Osteocyte (in vitro differentiated cells): ENCODE measurements around the gene RELB. TPM values are rescaled to one million over a fixed set of nuclear protein-coding genes. Genes with fewer than 3 reads are reported as not detected.
"Not testable (repeated sequence)": the region's sequence is repeated elsewhere in the genome, so short reads cannot be mapped to it uniquely, and the experiment has no call there.

ENCODE experiments used
- DNase-seq: peaks from one replicate; pipeline ENCODE4 v3.0.0; 2021; ENCODE audit warnings: mixed read lengths; ENCODE audit not compliant: unreplicated experiment; ENCODE audit errors: extremely low spot score
- H3K27ac Mint-ChIP-seq: one replicate; pipeline ENCODE4 v1.8.0; 2021; ENCODE audit warnings: mild to moderate bottlenecking, mixed read lengths; ENCODE audit not compliant: unreplicated experiment
- H3K27me3 Mint-ChIP-seq: one replicate; pipeline ENCODE4 v1.8.0; 2021; ENCODE audit warnings: mixed read lengths; ENCODE audit not compliant: unreplicated experiment
- H3K36me3 Mint-ChIP-seq: one replicate; pipeline ENCODE4 v1.8.0; 2021; ENCODE audit warnings: mixed read lengths; ENCODE audit not compliant: unreplicated experiment
- H3K4me1 Mint-ChIP-seq: one replicate; pipeline ENCODE4 v1.8.0; 2021; ENCODE audit warnings: mixed read lengths; ENCODE audit not compliant: unreplicated experiment
- H3K4me3 Mint-ChIP-seq: one replicate; pipeline ENCODE4 v1.8.0; 2021; ENCODE audit warnings: mild to moderate bottlenecking, moderate library complexity, mixed read lengths; ENCODE audit not compliant: unreplicated experiment
- H3K9me3 Mint-ChIP-seq: one replicate; pipeline ENCODE4 v1.8.0; 2021; ENCODE audit warnings: mixed read lengths; ENCODE audit not compliant: unreplicated experiment
- CTCF ChIP-seq: fragments of 200-600 bp; sonication (generic); IDR thresholded peaks from 2 replicates; pipeline ENCODE4 v1.5.0; 2021; ENCODE audit warnings: antibody characterized with exemption, mild to moderate bottlenecking, moderate library complexity
- total RNA-seq: library from RNA; stranded (reverse); gene quantifications from 2 replicates; pipeline ENCODE4 v1.2.1, GENCODE V29; 2021

The RELB gene
- total RNA-seq, 1 donor from 2014 or later = 15.1 TPM

GRCh38 chr19:44990966-44991365 is 10.3 kb upstream of the RELB start:
- H3K27ac Mint-ChIP-seq = no peak overlapping the region
- DNase-seq = no peak
- H3K4me3 Mint-ChIP-seq = no peak overlapping the region
- no peak for TF ChIP-seq CTCF
- H3K4me1 Mint-ChIP-seq = no peaks in the 10 kb centered on the region
- H3K36me3 Mint-ChIP-seq = peaks cover 21% of the 10 kb centered on the region
- H3K27me3 Mint-ChIP-seq = no peaks in the 10 kb centered on the region
- no peaks in the 10 kb centered on the region for H3K9me3 Mint-ChIP-seq

GRCh38 chr19:44992336-44993163 is 8.7 kb upstream of the RELB start:
- H3K9me3 Mint-ChIP-seq = no peaks in the 10 kb centered on the region
- no peaks in the 10 kb centered on the region for H3K27me3 Mint-ChIP-seq
- no peaks in the 10 kb centered on the region for H3K4me1 Mint-ChIP-seq
- no peak overlapping the region for H3K4me3 Mint-ChIP-seq
- H3K36me3 Mint-ChIP-seq = peaks cover 13% of the 10 kb centered on the region
- H3K27ac Mint-ChIP-seq = no peak overlapping the region
- no peak for DNase-seq
- TF ChIP-seq CTCF = no peak

GRCh38 chr19:44993526-44993925 is 7.7 kb upstream of the RELB start:
- Mint-ChIP-seq H3K4me1 (no peaks in the 10 kb centered on the region), H3K27me3 (no peaks in the 10 kb centered on the region), H3K4me3 (no peak overlapping the region), H3K27ac (no peak overlapping the region), H3K9me3 (no peaks in the 10 kb centered on the region), H3K36me3 (peaks cover 10% of the 10 kb centered on the region)
- no peak for DNase-seq
- TF ChIP-seq CTCF = no peak

GRCh38 chr19:44993926-44994537 is 7.2 kb upstream of the RELB start:
- no peak for TF ChIP-seq CTCF
- DNase-seq = no peak
- Mint-ChIP-seq H3K9me3 (no peaks in the 10 kb centered on the region), H3K4me1 (no peaks in the 10 kb centered on the region), H3K27ac (no peak overlapping the region), H3K36me3 (peaks cover 7% of the 10 kb centered on the region), H3K4me3 (no peak overlapping the region), H3K27me3 (no peaks in the 10 kb centered on the region)

GRCh38 chr19:44998025-44998424 is 3.2 kb upstream of the RELB start:
- Mint-ChIP-seq H3K36me3 (no peaks in the 10 kb centered on the region), H3K27me3 (no peaks in the 10 kb centered on the region), H3K27ac (no peak overlapping the region), H3K4me1 (peaks cover 6% of the 10 kb centered on the region), H3K4me3 (no peak overlapping the region), H3K9me3 (no peaks in the 10 kb centered on the region)
- TF ChIP-seq CTCF = no peak
- no peak for DNase-seq

- H3K4me3 Mint-ChIP-seq = peak overlapping the region; percentile 14
- not testable (repeated sequence) for DNase-seq, H3K27me3 Mint-ChIP-seq, H3K27ac Mint-ChIP-seq, H3K36me3 Mint-ChIP-seq, H3K4me1 Mint-ChIP-seq, H3K9me3 Mint-ChIP-seq
Observed at GRCh38 chr19:44999131-44999925, 1.9 kb upstream of the RELB start.

GRCh38 chr19:45000665-45001064 is 599 bp upstream of the RELB start:
- H3K36me3 Mint-ChIP-seq, H3K4me1 Mint-ChIP-seq, H3K27ac Mint-ChIP-seq, H3K27me3 Mint-ChIP-seq, DNase-seq, H3K9me3 Mint-ChIP-seq: not testable (repeated sequence)
- peak overlapping the region; percentile 60 for H3K4me3 Mint-ChIP-seq
